Measurements from ENCODE around the gene C1orf53. TPM values are rescaled to one million over a fixed set of nuclear protein-coding genes. Genes with fewer than 3 reads are reported as not detected.

Gene C1orf53
- polyA plus RNA-seq, 1 donor from 2014 or later, result 2.6 TPM

- no peaks in the 10 kb centered on the region for H3K9me2 ChIP-seq (ENCODE audit: insufficient read depth, low read length)
- no peaks in the 10 kb centered on the region for H4K20me1 ChIP-seq (ENCODE audit: insufficient read depth)
- no peaks in the 10 kb centered on the region for H3F3A ChIP-seq (ENCODE audit: insufficient read depth, low read length, poor library complexity, severe bottlenecking)
- H2AFZ ChIP-seq (ENCODE audit: low read depth, low read length), result no peak overlapping the region
- H3K4me3 ChIP-seq (ENCODE audit: low read length), result no peak overlapping the region
- H3K9ac ChIP-seq (ENCODE audit: low read length), result no peak overlapping the region
- H3K4me2 ChIP-seq (ENCODE audit: low read length), result no peak overlapping the region
- H3K36me3 ChIP-seq (ENCODE audit: insufficient read depth, low read length), result no peaks in the 10 kb centered on the region
- H3K79me2 ChIP-seq (replicated peaks; ENCODE audit: insufficient read depth, low read length), result no peaks in the 10 kb centered on the region
- no peaks in the 10 kb centered on the region for H3K9me3 ChIP-seq (ENCODE audit: low read length)
- no peak for TF ChIP-seq SMC3 (conservative IDR thresholded peaks at IDR 0.05; ENCODE audit: poor library complexity)
- no peak for TF ChIP-seq REST (IDR thresholded peaks at IDR 0.05; ENCODE audit: borderline replicate concordance)
- TF ChIP-seq RAD21 (conservative IDR thresholded peaks at IDR 0.05), result no peak
- TF ChIP-seq CTCF (IDR thresholded peaks at IDR 0.05; ENCODE audit: poor library complexity, severe bottlenecking), result no peak
- TF ChIP-seq EP300 (conservative IDR thresholded peaks at IDR 0.05; ENCODE audit: poor library complexity, severe bottlenecking), result no peak
- no peak for TF ChIP-seq POLR2AphosphoS5 (IDR thresholded peaks at IDR 0.05)
- TF ChIP-seq TAF1 (IDR thresholded peaks at IDR 0.05; ENCODE audit: low read depth), result no peak
- TF ChIP-seq EZH2 (IDR thresholded peaks at IDR 0.05; ENCODE audit: borderline replicate concordance, insufficient read depth, low read length, poor library complexity, severe bottlenecking), result no peak
- TF ChIP-seq MXI1 (conservative IDR thresholded peaks at IDR 0.05; ENCODE audit: poor library complexity, severe bottlenecking), result no peak
- no peaks in the 10 kb centered on the region for H3K27me3 ChIP-seq (ENCODE audit: insufficient read depth, low read depth, low read length)
- H3K27ac ChIP-seq (ENCODE audit: low read length), result no peak overlapping the region
These were observed 40.2 kb upstream of the C1orf53 start for GRCh38 chr1:197862221-197862620.

GRCh38 chr1:197862671-197863070 is 39.8 kb upstream of the C1orf53 start:
- Histone ChIP-seq H4K20me1 (ENCODE audit: insufficient read depth) (no peaks in the 10 kb centered on the region), H3K9me2 (ENCODE audit: insufficient read depth, low read length) (no peaks in the 10 kb centered on the region), H2AFZ (ENCODE audit: low read depth, low read length) (no peak overlapping the region), H3K79me2 (replicated peaks; ENCODE audit: insufficient read depth, low read length) (no peaks in the 10 kb centered on the region), H3K4me2 (ENCODE audit: low read length) (no peak overlapping the region), H3K27me3 (ENCODE audit: insufficient read depth, low read depth, low read length) (no peaks in the 10 kb centered on the region), H3K27ac (ENCODE audit: low read length) (no peak overlapping the region), H3K9ac (ENCODE audit: low read length) (no peak overlapping the region), H3K36me3 (ENCODE audit: insufficient read depth, low read length) (no peaks in the 10 kb centered on the region), H3F3A (ENCODE audit: insufficient read depth, low read length, poor library complexity, severe bottlenecking) (no peaks in the 10 kb centered on the region), H3K9me3 (ENCODE audit: low read length) (no peaks in the 10 kb centered on the region), H3K4me3 (ENCODE audit: low read length) (no peak overlapping the region)
- TF ChIP-seq POLR2AphosphoS5 (IDR thresholded peaks at IDR 0.05) (no peak), REST (IDR thresholded peaks at IDR 0.05; ENCODE audit: borderline replicate concordance) (no peak), MXI1 (conservative IDR thresholded peaks at IDR 0.05; ENCODE audit: poor library complexity, severe bottlenecking) (no peak), TAF1 (IDR thresholded peaks at IDR 0.05; ENCODE audit: low read depth) (no peak), EP300 (conservative IDR thresholded peaks at IDR 0.05; ENCODE audit: poor library complexity, severe bottlenecking) (no peak), CTCF (IDR thresholded peaks at IDR 0.05; ENCODE audit: poor library complexity, severe bottlenecking) (no peak), SMC3 (conservative IDR thresholded peaks at IDR 0.05; ENCODE audit: poor library complexity) (no peak), RAD21 (conservative IDR thresholded peaks at IDR 0.05) (no peak), EZH2 (IDR thresholded peaks at IDR 0.05; ENCODE audit: borderline replicate concordance, insufficient read depth, low read length, poor library complexity, severe bottlenecking) (no peak)
